C4-2B (cell line): Measurements from ENCODE around the gene SUPT4H1.

Experiments
- CTCF ChIP-seq: fragments of 450-650 bp; conservative IDR thresholded peaks from 2 replicates; pipeline ENCODE4 v1.5.1; 2017; ENCODE audit warnings: mild to moderate bottlenecking
- ZFX ChIP-seq: fragments of 450-650 bp; IDR thresholded peaks from 2 replicates; pipeline ENCODE4 v1.6.1; 2017

- no peak for TF ChIP-seq CTCF
- no peak for TF ChIP-seq ZFX
Measured at GRCh38 chr17:58323366-58324055, 28.5 kb downstream of the SUPT4H1 start.
